Mesenchymal stem cell (in vitro differentiated cells and primary cell): ENCODE measurements around the gene PRAMEF27. TPM values are rescaled to one million over a fixed set of nuclear protein-coding genes. Genes with fewer than 3 reads are reported as not detected.
"Not testable (repeated sequence)": the region's sequence is repeated elsewhere in the genome, so short reads cannot be mapped to it uniquely, and the experiment has no call there.

Experiments used
- DNase-seq: peaks from one replicate; pipeline ENCODE4 v3.0.0-alpha.2; 2013
- H2AFZ ChIP-seq: one replicate; pipeline ENCODE4 v1.6.1; 2013; ENCODE audit warnings: low read depth, mild to moderate bottlenecking, control low read depth, inconsistent platforms, low read length, moderate library complexity
- H2AK5ac ChIP-seq: 2 replicates; pipeline ENCODE4 v1.6.1; 2013; ENCODE audit warnings: low read length, moderate library complexity, mild to moderate bottlenecking, inconsistent platforms; ENCODE audit not compliant: severe bottlenecking
- H2BK120ac ChIP-seq: one replicate; pipeline ENCODE4 v1.6.1; 2013; ENCODE audit warnings: low read depth, mild to moderate bottlenecking, inconsistent platforms, low read length, moderate library complexity
- H2BK12ac ChIP-seq, 2 experiments: one replicate each; pipeline ENCODE4 v1.6.1; 2013; ENCODE audit warnings: inconsistent platforms in 2 of 2, low read length in 2 of 2, mild to moderate bottlenecking in 2 of 2, moderate library complexity in 2 of 2, control low read depth in 1 of 2
- H2BK15ac ChIP-seq: one replicate; pipeline ENCODE4 v1.6.1; 2013; ENCODE audit warnings: mild to moderate bottlenecking, low read depth, inconsistent platforms; ENCODE audit not compliant: poor library complexity, severe bottlenecking
- H2BK5ac ChIP-seq: 2 replicates; pipeline ENCODE4 v1.6.1; 2013; ENCODE audit warnings: low read depth, mild to moderate bottlenecking, low read length, control low read depth, inconsistent platforms; ENCODE audit not compliant: poor library complexity, severe bottlenecking
- H3K14ac ChIP-seq, 2 experiments: one replicate each; pipeline ENCODE4 v1.6.1; 2013; ENCODE audit warnings: inconsistent platforms in 2 of 2, low read length in 2 of 2, control low read depth in 1 of 2, mild to moderate bottlenecking in 1 of 2, moderate library complexity in 1 of 2
- H3K18ac ChIP-seq, 2 experiments: one replicate each; pipeline ENCODE4 v1.6.1; 2013; ENCODE audit warnings: inconsistent platforms in 2 of 2, low read length in 2 of 2, control low read depth in 1 of 2, low read depth in 1 of 2, mild to moderate bottlenecking in 1 of 2
- H3K23ac ChIP-seq, 2 experiments: one replicate each; pipeline ENCODE4 v1.6.1; 2013; ENCODE audit warnings: inconsistent platforms in 2 of 2, low read length in 2 of 2, mild to moderate bottlenecking in 2 of 2, moderate library complexity in 2 of 2, control low read depth in 1 of 2
- H3K27ac ChIP-seq: 2 replicates; pipeline ENCODE4 v1.5.1; 2013; ENCODE audit warnings: mild to moderate bottlenecking, moderate library complexity, low read length, control low read depth, inconsistent platforms; ENCODE audit not compliant: poor library complexity, severe bottlenecking
- H3K27me3 ChIP-seq, 2 experiments: 2 replicates each; pipeline versions ENCODE4 v1.6.1 to v1.7.0; 2013; ENCODE audit warnings: low read length in 2 of 2, mild to moderate bottlenecking in 2 of 2, moderate library complexity in 2 of 2, control low read depth in 1 of 2, inconsistent platforms in 1 of 2; ENCODE audit not compliant: control insufficient read depth in 1 of 2, insufficient read depth in 1 of 2
- H3K36me3 ChIP-seq, 2 experiments: 2 replicates each; pipeline versions ENCODE4 v1.6.1 to v1.7.0; 2013; ENCODE audit warnings: low read length in 2 of 2, control low read depth in 1 of 2, inconsistent platforms in 1 of 2, low read depth in 1 of 2, mild to moderate bottlenecking in 1 of 2; ENCODE audit not compliant: insufficient read depth in 2 of 2, control insufficient read depth in 1 of 2
- H3K4ac ChIP-seq, 2 experiments: one replicate each; pipeline ENCODE4 v1.6.1; 2013; ENCODE audit warnings: inconsistent platforms in 2 of 2, low read length in 2 of 2, mild to moderate bottlenecking in 2 of 2, moderate library complexity in 2 of 2, control low read depth in 1 of 2, low read depth in 1 of 2
- H3K4me1 ChIP-seq: 2 replicates; pipeline ENCODE4 v1.6.1; 2013; ENCODE audit warnings: low read depth, low read length, control low read depth; ENCODE audit not compliant: control insufficient read depth, insufficient read depth
- H3K4me2 ChIP-seq: 2 replicates; pipeline ENCODE4 v1.6.1; 2013; ENCODE audit warnings: low read length, mild to moderate bottlenecking, inconsistent platforms; ENCODE audit not compliant: poor library complexity, severe bottlenecking
- H3K4me3 ChIP-seq, 2 experiments: 2 replicates each; pipeline versions ENCODE4 v1.5.1 to v1.7.0; 2013; ENCODE audit warnings: low read length in 2 of 2, mild to moderate bottlenecking in 2 of 2, control low read depth in 1 of 2, low read depth in 1 of 2; ENCODE audit not compliant: insufficient read depth in 1 of 2
- H3K79me1 ChIP-seq: replicated peaks from 2 replicates; pipeline ENCODE4 v1.6.1; 2013; ENCODE audit warnings: mild to moderate bottlenecking, control low read depth, low read length, inconsistent platforms; ENCODE audit not compliant: poor library complexity, severe bottlenecking
- H3K9ac ChIP-seq: 2 replicates; pipeline ENCODE4 v1.7.0; 2013; ENCODE audit warnings: mild to moderate bottlenecking, low read length, moderate library complexity
- H3K9me3 ChIP-seq: 2 replicates; pipeline ENCODE4 v1.7.0; 2013; ENCODE audit warnings: mild to moderate bottlenecking, low read length; ENCODE audit not compliant: control insufficient read depth
- H4K8ac ChIP-seq: one replicate; pipeline ENCODE4 v1.6.1; 2013; ENCODE audit warnings: inconsistent platforms, mild to moderate bottlenecking, low read length, moderate library complexity
- H4K91ac ChIP-seq: one replicate; pipeline ENCODE4 v1.6.1; 2013; ENCODE audit warnings: mild to moderate bottlenecking, low read length, inconsistent platforms
- WGBS: methylation state at CpG from one replicate; pipeline ENCODE4 v1.1.7; 2013; ENCODE audit warnings: mixed read lengths; 5-methylcytosine and 5-hydroxymethylcytosine counted together
- polyA plus RNA-seq, 2 experiments: library from polyadenylated mRNA; stranded (reverse); fragments of 200-250 nt; gene quantifications; one replicate each; pipeline ENCODE4 v1.2.3, GENCODE V29; 2013

Gene PRAMEF27
- not detected for polyA plus RNA-seq (2013, experiment 1 of 2)
- polyA plus RNA-seq (2013, experiment 2 of 2), result not detected

GRCh38 chr1:13056475-13056874 lies at the start of gene PRAMEF27:
Gene PRAMEF27, minus strand, starts transcription at chr1:13056575. Its CDS starts 2,916 bp downstream, at chr1:13053659.
- not testable (repeated sequence) for H3K18ac ChIP-seq, H2AK5ac ChIP-seq, H3K4ac ChIP-seq, H3K4me3 ChIP-seq, H3K79me1 ChIP-seq, H2BK15ac ChIP-seq, H3K36me3 ChIP-seq, H3K4me1 ChIP-seq, DNase-seq, H2BK5ac ChIP-seq, H3K27ac ChIP-seq, H3K23ac ChIP-seq, H2BK120ac ChIP-seq, H4K8ac ChIP-seq, H3K9me3 ChIP-seq, H3K27me3 ChIP-seq, H2AFZ ChIP-seq, H4K91ac ChIP-seq, H2BK12ac ChIP-seq, H3K9ac ChIP-seq, H3K14ac ChIP-seq, H3K4me2 ChIP-seq
- WGBS, result no CpG with 5 or more reads among the region's 3 CpGs

GRCh38 chr1:13070474-13070873 lies 14.1 kb upstream of the PRAMEF27 start, which contains the start of gene PRAMEF25:
Gene PRAMEF25, plus strand, starts transcription at chr1:13070774. Its CDS starts 2,920 bp downstream, at chr1:13073694.
- H3K79me1 ChIP-seq, H2BK15ac ChIP-seq, H2AFZ ChIP-seq, H3K18ac ChIP-seq, H3K4me3 ChIP-seq, H2BK5ac ChIP-seq, H3K4me1 ChIP-seq, H3K27ac ChIP-seq, H4K91ac ChIP-seq, H3K9me3 ChIP-seq, H2BK120ac ChIP-seq, H3K14ac ChIP-seq, H3K4me2 ChIP-seq, H2BK12ac ChIP-seq, H3K9ac ChIP-seq, H3K4ac ChIP-seq, DNase-seq, H3K23ac ChIP-seq, H3K36me3 ChIP-seq, H3K27me3 ChIP-seq, H2AK5ac ChIP-seq, H4K8ac ChIP-seq: not testable (repeated sequence)
- no CpG with 5 or more reads among the region's 4 CpGs for WGBS

DNA sequence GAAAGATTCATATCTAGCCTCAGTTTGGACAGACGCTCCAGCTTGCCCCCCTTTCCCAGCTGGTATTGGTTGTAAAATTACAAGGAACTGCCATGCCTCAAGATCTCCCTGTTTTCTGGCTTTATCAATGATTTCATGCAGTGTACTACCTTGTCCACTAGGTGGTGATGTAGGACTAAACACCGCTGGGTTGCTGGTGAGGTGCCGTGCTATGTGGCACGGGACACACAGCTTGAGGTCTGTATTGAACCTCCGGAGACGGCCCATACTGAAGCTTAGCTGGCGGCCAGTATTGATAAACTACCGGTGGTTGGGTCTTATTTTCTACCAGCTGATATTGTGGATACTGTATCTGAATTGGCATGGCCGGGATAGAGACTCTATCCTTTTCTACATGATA lies 36.5 kb downstream of the PRAMEF27 start:
- not testable (repeated sequence) for H4K8ac ChIP-seq, H2BK12ac ChIP-seq, H3K18ac ChIP-seq, DNase-seq, H2AK5ac ChIP-seq, H3K9ac ChIP-seq, H3K27ac ChIP-seq, H2AFZ ChIP-seq, H3K4me2 ChIP-seq, H3K27me3 ChIP-seq, H3K23ac ChIP-seq, H2BK120ac ChIP-seq, H3K4me3 ChIP-seq, H3K9me3 ChIP-seq, H3K36me3 ChIP-seq, H2BK15ac ChIP-seq, H3K14ac ChIP-seq, H4K91ac ChIP-seq, H3K79me1 ChIP-seq, H3K4me1 ChIP-seq, H3K4ac ChIP-seq, H2BK5ac ChIP-seq
- no CpG with 5 or more reads among the region's 9 CpGs for WGBS

GRCh38 chr1:13011932-13012331 lies 44.4 kb downstream of the PRAMEF27 start:
- not testable (repeated sequence) for H3K14ac ChIP-seq, H2BK5ac ChIP-seq, H2BK12ac ChIP-seq, H3K4me3 ChIP-seq, H2AFZ ChIP-seq, H4K8ac ChIP-seq, DNase-seq, H3K23ac ChIP-seq, H3K9me3 ChIP-seq, H3K4me2 ChIP-seq, H2AK5ac ChIP-seq, H3K27ac ChIP-seq, H4K91ac ChIP-seq, H3K79me1 ChIP-seq, H3K36me3 ChIP-seq, H3K27me3 ChIP-seq, H2BK120ac ChIP-seq, H3K18ac ChIP-seq, H3K4ac ChIP-seq, H3K9ac ChIP-seq, H2BK15ac ChIP-seq, H3K4me1 ChIP-seq
- WGBS, result no CpG with 5 or more reads among the region's 7 CpGs
